GM12864 (cell line): Measurements from ENCODE around the gene NCKAP5.

Source experiments
- DNase-seq: peaks from one replicate; pipeline ENCODE4 v3.0.0-alpha.2; 2011; ENCODE audit warnings: low read depth
- H3K4me3 ChIP-seq: 2 replicates; pipeline ENCODE4 v1.5.1; 2011; ENCODE audit warnings: mild to moderate bottlenecking, low read depth, low read length, control low read depth
- CTCF ChIP-seq: IDR thresholded peaks from 2 replicates; pipeline ENCODE4 v1.5.1; 2011; ENCODE audit warnings: low read depth, mild to moderate bottlenecking, moderate library complexity, low read length, control low read depth, inconsistent platforms; ENCODE audit errors: missing control alignments

Gene NCKAP5

GRCh38 chr2:132857319-132857718, 710.9 kb downstream of the NCKAP5 start:
- no peak for DNase-seq
- H3K4me3 ChIP-seq = no peak overlapping the region
- TF ChIP-seq CTCF = no peak

- no peak for TF ChIP-seq CTCF
- DNase-seq = no peak
- H3K4me3 ChIP-seq = no peak overlapping the region
Observed at GRCh38 chr2:132850688-132851087, 717.6 kb downstream of the NCKAP5 start.

GRCh38 chr2:132849118-132849517, 719.1 kb downstream of the NCKAP5 start:
- H3K4me3 ChIP-seq = no peak overlapping the region
- TF ChIP-seq CTCF = no peak
- no peak for DNase-seq

DNA sequence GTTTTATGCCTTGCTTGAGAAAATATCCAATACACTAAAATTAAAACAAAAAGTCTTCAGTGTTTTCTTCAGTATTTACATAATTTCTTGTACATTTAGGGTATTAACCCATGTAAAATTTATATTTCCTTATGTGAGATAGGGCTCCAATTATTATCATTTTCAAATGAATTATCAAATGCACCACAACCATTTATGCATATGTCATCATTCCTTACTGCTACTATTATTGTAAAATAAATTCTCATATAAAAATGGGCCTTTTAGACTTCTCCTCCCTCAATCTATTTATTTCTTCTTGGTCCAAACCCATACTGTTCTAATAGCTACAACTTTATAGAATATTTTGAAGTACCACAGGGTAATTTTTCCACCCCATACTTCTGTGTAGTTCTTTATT, 722.9 kb downstream of the NCKAP5 start:
- TF ChIP-seq CTCF = no peak
- no peak for DNase-seq
- H3K4me3 ChIP-seq = no peak overlapping the region

DNA sequence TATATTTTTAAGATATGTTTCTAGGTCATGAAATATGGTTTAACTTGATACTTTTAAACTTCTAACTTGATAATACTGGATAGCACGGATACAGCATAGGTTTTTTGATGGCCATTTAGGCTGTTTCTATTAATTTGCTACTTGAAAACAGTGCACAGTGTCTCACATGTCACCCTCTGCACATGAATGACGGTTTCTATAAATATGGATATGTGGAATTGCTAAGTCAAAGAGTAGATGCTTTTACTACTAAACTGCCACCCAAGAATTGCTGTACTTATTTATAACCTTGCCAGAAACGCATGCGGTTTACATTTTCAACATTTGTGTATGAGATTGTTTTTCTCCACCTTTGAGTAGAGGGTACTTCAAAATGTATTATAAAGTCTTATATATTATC, 723.7 kb downstream of the NCKAP5 start:
- no peak for DNase-seq
- TF ChIP-seq CTCF = no peak
- no peak overlapping the region for H3K4me3 ChIP-seq

DNA sequence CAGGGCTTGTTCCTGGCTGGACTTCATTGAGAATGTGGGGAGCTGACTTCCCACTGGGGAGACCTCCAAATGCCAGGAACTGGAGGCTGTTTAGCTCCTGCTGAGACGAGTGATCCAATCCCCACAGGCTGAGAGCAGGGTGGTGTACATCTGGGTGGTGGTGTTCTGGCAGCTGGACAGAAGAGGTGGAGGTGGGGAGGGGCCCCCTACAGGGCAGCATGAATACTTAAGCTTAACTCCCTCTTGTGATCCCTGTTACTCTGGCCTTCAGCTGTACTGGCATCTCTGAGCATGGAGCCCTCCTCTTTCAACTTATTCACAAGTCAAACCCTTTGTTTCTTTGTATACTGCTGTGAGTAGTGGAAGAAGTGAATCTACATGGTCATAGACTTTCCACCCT, 730.5 kb downstream of the NCKAP5 start:
- DNase-seq = no peak
- TF ChIP-seq CTCF = no peak
- no peak overlapping the region for H3K4me3 ChIP-seq

DNA sequence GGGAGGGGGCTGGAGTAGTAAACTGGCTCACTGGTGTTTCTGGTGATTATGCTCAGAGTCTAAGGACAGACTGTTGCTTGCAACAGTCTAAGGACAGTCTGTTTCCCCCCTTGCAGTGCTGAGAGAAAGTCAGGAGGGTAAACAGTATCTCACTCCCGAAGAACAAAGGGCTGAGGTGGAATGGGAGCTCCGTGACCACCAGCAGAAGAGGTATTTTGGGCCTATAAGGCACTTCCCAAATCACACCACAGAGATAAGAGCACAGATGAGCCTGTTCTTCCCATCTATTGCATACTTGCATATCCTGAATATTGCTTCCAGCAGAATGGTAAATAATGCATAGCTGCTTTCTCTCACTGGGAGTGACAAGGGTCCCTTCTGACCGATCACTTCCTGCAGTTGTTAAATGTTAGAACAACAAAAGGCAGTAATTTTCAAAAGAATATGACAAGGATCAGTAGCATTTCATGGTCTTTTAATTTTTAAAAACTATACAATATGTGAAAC, 737.9 kb downstream of the NCKAP5 start:
- no peak for DNase-seq
- H3K4me3 ChIP-seq = no peak overlapping the region
- no peak for TF ChIP-seq CTCF
